H1 (cell line): ENCODE measurements around the gene FCRL4. TPM values are rescaled to one million over a fixed set of nuclear protein-coding genes. Genes with fewer than 3 reads are reported as not detected.

Source experiments
- CTCF ChIA-PET: fragments of 300-600 bp; sonication (Branson Sonifier 250); formaldehyde crosslinking; loops from one replicate; lab custom pipeline; 2021; ENCODE audit not compliant: partially characterized antibody; lab: Charles Lee
- POLR2A ChIA-PET: fragments of 300-600 bp; sonication (Branson Sonifier 250); formaldehyde crosslinking; loops from one replicate; lab custom pipeline; 2021; ENCODE audit warnings: inconsistent platforms; ENCODE audit not compliant: partially characterized antibody; lab: Charles Lee
- DNase-seq, 2 experiments: peaks; one replicate each; pipeline versions ENCODE4 v3.0.0 to v3.0.0-alpha.2; 2010 to 2022; ENCODE audit warnings: low spot score in 2 of 2, low read depth in 1 of 2, mixed read lengths in 1 of 2
- FAIRE-seq: peaks from 2 replicates; lab custom pipeline; 2011; peaks lifted over from hg19 to GRCh38; lab: Jason Lieb, UNC
- H2AFZ ChIP-seq: 2 replicates; pipeline ENCODE4 v1.8.1; 2012; ENCODE audit warnings: low read length, inconsistent platforms
- H2AK5ac ChIP-seq: 2 replicates; pipeline ENCODE4 v1.6.1; 2013; ENCODE audit warnings: low read depth, low read length
- H2BK120ac ChIP-seq: replicated peaks from 2 replicates; pipeline ENCODE3; 2013; ENCODE audit warnings: low read depth, low read length, inconsistent platforms
- H2BK12ac ChIP-seq: 2 replicates; pipeline ENCODE4 v1.6.1; 2013; ENCODE audit warnings: low read depth, low read length
- H2BK15ac ChIP-seq: 2 replicates; pipeline ENCODE4 v1.6.1; 2013; ENCODE audit warnings: low read length
- H2BK20ac ChIP-seq: 2 replicates; pipeline ENCODE4 v1.6.1; 2013; ENCODE audit warnings: low read length
- H2BK5ac ChIP-seq: 2 replicates; pipeline ENCODE4 v1.6.1; 2013; ENCODE audit warnings: low read depth, low read length
- H3K14ac ChIP-seq: 2 replicates; pipeline ENCODE4 v1.6.1; 2013; ENCODE audit warnings: inconsistent platforms; ENCODE audit not compliant: insufficient read length
- H3K18ac ChIP-seq: 2 replicates; pipeline ENCODE4 v1.6.1; 2013; ENCODE audit warnings: low read length; ENCODE audit errors: extremely low read depth
- H3K23ac ChIP-seq: 2 replicates; pipeline ENCODE4 v1.6.1; 2013; ENCODE audit warnings: inconsistent platforms; ENCODE audit not compliant: insufficient read length
- H3K23me2 ChIP-seq: 2 replicates; pipeline ENCODE4 v1.6.1; 2013; ENCODE audit warnings: low read depth, low read length
- H3K27ac ChIP-seq: 2 replicates; pipeline ENCODE4 v1.6.1; 2011; ENCODE audit warnings: low read depth, low read length, inconsistent platforms
- H3K27me3 ChIP-seq, 4 experiments: replicated peaks in 1 of 4; 1 replicate in 1 of 4; 2 replicates in 3 of 4; pipeline versions ENCODE4 v1.6.1 to v1.8.1; 2011 to 2013; ENCODE audit warnings: low read length in 3 of 4, mild to moderate bottlenecking in 3 of 4, inconsistent platforms in 2 of 4, mixed read lengths in 2 of 4, moderate library complexity in 1 of 4; ENCODE audit not compliant: control insufficient read depth in 3 of 4, insufficient read depth in 3 of 4; ENCODE audit errors: extremely low read depth in 1 of 4
- H3K36me3 ChIP-seq, 4 experiments: 2 replicates each; pipeline versions ENCODE4 v1.6.1 to v1.8.1; 2011 to 2013; ENCODE audit warnings: mild to moderate bottlenecking in 4 of 4, low read length in 3 of 4, moderate library complexity in 2 of 4, control low read depth in 1 of 4, inconsistent platforms in 1 of 4; ENCODE audit not compliant: insufficient read depth in 4 of 4, control insufficient read depth in 2 of 4
- H3K4ac ChIP-seq: replicated peaks from 2 replicates; pipeline ENCODE3; 2013; ENCODE audit warnings: low read length, low read depth, mixed read lengths, inconsistent platforms; ENCODE audit not compliant: insufficient read length
- H3K4me1 ChIP-seq, 4 experiments: replicated peaks in 1 of 4; 1 replicate in 1 of 4; 2 replicates in 3 of 4; pipeline versions ENCODE4 v1.6.1 to v1.8.1; 2011 to 2013; ENCODE audit warnings: low read length in 3 of 4, inconsistent platforms in 2 of 4, mixed read lengths in 1 of 4; ENCODE audit not compliant: insufficient read depth in 4 of 4, control insufficient read depth in 3 of 4
- H3K4me2 ChIP-seq, 2 experiments: 2 replicates each; pipeline versions ENCODE4 v1.6.1 to v1.8.1; 2011 to 2013; ENCODE audit warnings: low read depth in 2 of 2, low read length in 2 of 2, control low read depth in 1 of 2, inconsistent platforms in 1 of 2, mild to moderate bottlenecking in 1 of 2; ENCODE audit not compliant: insufficient read depth in 1 of 2
- H3K4me3 ChIP-seq, 4 experiments: fragments of 200-600, 300-600 bp in 1 of 4; sonication (generic), shearing (Covaris generic), sonication (Bioruptor Twin) in 1 of 4; 2 replicates each; pipeline versions ENCODE4 v1.5.1 to v1.8.1; 2011 to 2016; ENCODE audit warnings: low read length in 4 of 4, low read depth in 3 of 4, control low read depth in 2 of 4, inconsistent platforms in 2 of 4, mild to moderate bottlenecking in 2 of 4, mixed read lengths in 1 of 4, moderate library complexity in 1 of 4; ENCODE audit not compliant: insufficient read depth in 2 of 4; ENCODE audit errors: extremely low read depth in 1 of 4
- H3K56ac ChIP-seq: replicated peaks from 2 replicates; pipeline ENCODE3; 2013; ENCODE audit warnings: low read depth, mild to moderate bottlenecking, mixed read lengths, low read length, inconsistent platforms; ENCODE audit not compliant: insufficient read length
- H3K79me1 ChIP-seq: 2 replicates; pipeline ENCODE4 v1.6.1; 2013; ENCODE audit warnings: low read depth, low read length, control low read depth
- H3K79me2 ChIP-seq, 2 experiments: 2 replicates each; pipeline versions ENCODE4 v1.6.1 to v1.8.1; 2012 to 2013; ENCODE audit warnings: low read length in 2 of 2, mild to moderate bottlenecking in 2 of 2, inconsistent platforms in 1 of 2; ENCODE audit not compliant: insufficient read depth in 2 of 2, control insufficient read depth in 1 of 2
- H3K9ac ChIP-seq, 4 experiments: replicated peaks in 1 of 4; 1 replicate in 1 of 4; 2 replicates in 3 of 4; pipeline versions ENCODE4 v1.6.1 to v1.8.1; 2011 to 2013; ENCODE audit warnings: low read depth in 3 of 4, low read length in 3 of 4, control low read depth in 2 of 4, mild to moderate bottlenecking in 2 of 4, moderate library complexity in 2 of 4, inconsistent platforms in 1 of 4; ENCODE audit errors: extremely low read depth in 1 of 4
- H3K9me3 ChIP-seq, 2 experiments: 2 replicates each; pipeline versions ENCODE4 v1.6.1 to v1.8.1; 2012 to 2013; ENCODE audit warnings: mild to moderate bottlenecking in 2 of 2, moderate library complexity in 2 of 2, control low read depth in 1 of 2, inconsistent platforms in 1 of 2, low read depth in 1 of 2, low read length in 1 of 2, mixed read lengths in 1 of 2; ENCODE audit not compliant: insufficient read depth in 2 of 2
- H4K20me1 ChIP-seq, 2 experiments: replicated peaks in 1 of 2; 2 replicates each; pipeline versions ENCODE3 to v1.8.1; 2011 to 2013; ENCODE audit warnings: inconsistent platforms in 2 of 2, low read length in 2 of 2, mild to moderate bottlenecking in 1 of 2; ENCODE audit not compliant: insufficient read depth in 2 of 2, control insufficient read depth in 1 of 2
- H4K5ac ChIP-seq: 2 replicates; pipeline ENCODE4 v1.6.1; 2013; ENCODE audit warnings: low read length, low read depth, mixed read lengths, inconsistent platforms; ENCODE audit not compliant: insufficient read length
- H4K8ac ChIP-seq: 2 replicates; pipeline ENCODE4 v1.8.0; 2013; ENCODE audit warnings: mild to moderate bottlenecking, moderate library complexity, low read length, inconsistent platforms; ENCODE audit not compliant: insufficient read depth; ENCODE audit errors: extremely low read depth
- H4K91ac ChIP-seq: replicated peaks from 2 replicates; pipeline ENCODE3; 2013; ENCODE audit warnings: low read length, mixed read lengths, inconsistent platforms; ENCODE audit not compliant: insufficient read length
- BACH1 ChIP-seq: IDR thresholded peaks from 2 replicates; pipeline ENCODE4 v1.6.1; 2012; ENCODE audit warnings: low read length, improper control_type of control experiment
- FOSL1 ChIP-seq: IDR thresholded peaks from 2 replicates; pipeline ENCODE4 v1.6.1; 2011; ENCODE audit warnings: mild to moderate bottlenecking, low read depth, low read length, moderate library complexity; ENCODE audit not compliant: insufficient read depth
- NRF1 ChIP-seq: IDR thresholded peaks from 2 replicates; pipeline ENCODE4 v1.6.1; 2011; ENCODE audit warnings: mild to moderate bottlenecking, low read depth, low read length, improper control_type of control experiment
- PHF8 ChIP-seq: fragments of 200-600 bp; sonication (generic); conservative IDR thresholded peaks from 2 replicates; pipeline ENCODE4 v1.7.1; 2012; ENCODE audit warnings: low read depth, mild to moderate bottlenecking, inconsistent platforms, low read length, moderate library complexity
- SIN3A ChIP-seq, 2 experiments: IDR thresholded peaks in 1 of 2; conservative IDR thresholded peaks in 1 of 2; 2 replicates each; pipeline ENCODE4 v1.6.1; 2011 to 2012; ENCODE audit warnings: low read length in 2 of 2, improper control_type of control experiment in 1 of 2, low read depth in 1 of 2, mild to moderate bottlenecking in 1 of 2
- WGBS, 2 experiments: shearing (Covaris generic) in 1 of 2; methylation state at CpG; one replicate each; pipeline versions ENCODE4 v1.1.6 to v1.1.7; 2013 to 2015; ENCODE audit warnings: low lambda C conversion rate in 2 of 2, mixed read lengths in 2 of 2, inconsistent platforms in 1 of 2, low coverage in 1 of 2, missing lambda C conversion rate in 1 of 2; ENCODE audit not compliant: insufficient replicate concordance in 2 of 2, insufficient coverage in 1 of 2, insufficient read length in 1 of 2; ENCODE audit errors: extremely low coverage in 1 of 2, missing lambda C conversion rate in 1 of 2; 5-methylcytosine and 5-hydroxymethylcytosine counted together
- polyA plus RNA-seq, 7 experiments: library from polyadenylated mRNA; depleted of rRNA in 3 of 7; stranded (reverse) in 5 of 7; unstranded in 2 of 7; fragments of >200 nt in 5 of 7; fragments of 200-250 nt in 2 of 7; gene quantifications; 1 replicate in 5 of 7; 2 replicates in 1 of 7; 4 replicates in 1 of 7; pipeline versions ENCODE4 v1.2.1 to v1.2.3, GENCODE V29; 2011 to 2013; ENCODE audit warnings: missing spikeins in 2 of 7, mixed read lengths in 2 of 7
- total RNA-seq: library from RNA; stranded (reverse); fragmentation: NEBNext Ultra II Directional; extraction: Animal tissue kit (Norgen Biotek cat#: 25700); gene quantifications from 2 replicates; pipeline ENCODE4 v1.2.1, GENCODE V29; 2021

FCRL4 gene
- total and polyA plus RNA-seq, 2 of the 8 experiments (the other 6 are each of a cell fraction or from before 2014, with no cell fraction given): not detected

GRCh38 chr1:157562515-157562914, 35.4 kb downstream of the FCRL4 start:
- Histone ChIP-seq H3K56ac (no peak overlapping the region), H2BK15ac (no peak overlapping the region), H3K27me3 (no peaks in the 10 kb centered on the region), H3K23me2 (no peaks in the 10 kb centered on the region), H3K4ac (no peak overlapping the region), H3K9ac (no peak overlapping the region), H3K4me2 (no peak overlapping the region), H4K20me1 (no peaks in the 10 kb centered on the region), H4K5ac (no peak overlapping the region), H2BK20ac (no peak overlapping the region), H3K14ac (no peak overlapping the region), H2BK5ac (no peak overlapping the region), H2AFZ (no peak overlapping the region), H3K27ac (no peak overlapping the region), H3K4me3 (no peak overlapping the region), H4K91ac (no peak overlapping the region), H3K9me3 (no peaks in the 10 kb centered on the region), H2BK12ac (no peak overlapping the region; the same call in 1 of the 2 replicates), H3K23ac (no peak overlapping the region), H3K79me1 (no peaks in the 10 kb centered on the region), H2AK5ac (no peak overlapping the region), H2BK120ac (no peak overlapping the region), H4K8ac (no peak overlapping the region), H3K36me3 (no peaks in the 10 kb centered on the region), H3K18ac (no peak overlapping the region), H3K4me1 (peaks cover 0 to 10% (median 10%) of the 10 kb centered on the region in 4 experiments; a peak in 4 of 7 replicates), H3K79me2 (no peaks in the 10 kb centered on the region)
- ChIA-PET CTCF (interaction anchor here (1.0 to 11.4 kb wide), 3 partner anchors 17 to 24 kb away, joined by 3 to 104 read pairs (median 4); no protein-coding TSS in a partner anchor), POLR2A (no interaction called here)
- TF ChIP-seq PHF8 (no peak), BACH1 (no peak), SIN3A (conservative IDR thresholded peaks at IDR 0.05 in 1 of 2, IDR thresholded peaks at IDR 0.05 in 1 of 2; ENCODE audit: low read depth in 1 of 2, low read length in 2 of 2) (no peak), FOSL1 (no peak), NRF1 (no peak)
- FAIRE-seq (no peak), DNase-seq (no peak)
- 83% methylated on average over 2 of the region's 2 CpGs; no CpG with 5 or more reads in 1 of the 2 experiments for WGBS, 2 experiments
